ENCODE measurements around the gene FAM168A. TPM values are rescaled to one million over a fixed set of nuclear protein-coding genes. Genes with fewer than 3 reads are reported as not detected.

The FAM168A gene
- total RNA-seq, 1 experiment from 2014 or later = 30.4 TPM

GRCh38 chr11:73645121-73645969, 47.4 kb upstream of the FAM168A start:
- no TSS peak for BruUV-seq (replicated peaks)
- Mint-ChIP-seq H3K27ac (ENCODE audit: unreplicated experiment) (no peak overlapping the region), H3K27me3 (ENCODE audit: unreplicated experiment) (peaks cover 12% of the 10 kb centered on the region), H3K4me1 (ENCODE audit: low read depth, unreplicated experiment) (peaks cover 35% of the 10 kb centered on the region), H3K9me3 (ENCODE audit: low read depth, unreplicated experiment) (no peaks in the 10 kb centered on the region), H3K36me3 (ENCODE audit: insufficient read depth, unreplicated experiment) (peaks cover 9% of the 10 kb centered on the region), H3K4me3 (ENCODE audit: low read depth, unreplicated experiment) (no peak overlapping the region)
- intact Hi-C loops (cut with micrococcal nuclease; ENCODE audit: unreplicated experiment) = no loop called here
- DNase-seq = no peak
- TF ChIP-seq CTCF (IDR thresholded peaks at IDR 0.05; ENCODE audit: unreplicated experiment) = no peak
- CTCF ChIA-PET = interaction anchor here (0.6 kb wide), 1 partner anchor 119 kb away, joined by 3 read pairs; no protein-coding TSS in a partner anchor

- no peaks in the 10 kb centered on the region for H3K9me3 Mint-ChIP-seq (ENCODE audit: low read depth, unreplicated experiment)
- H3K4me1 Mint-ChIP-seq (ENCODE audit: low read depth, unreplicated experiment) = peaks cover 3% of the 10 kb centered on the region
- BruUV-seq (replicated peaks) = no TSS peak
- H3K27ac Mint-ChIP-seq (ENCODE audit: unreplicated experiment) = no peak overlapping the region
- intact Hi-C loops (cut with micrococcal nuclease; ENCODE audit: unreplicated experiment) = no loop called here
- no peak overlapping the region for H3K4me3 Mint-ChIP-seq (ENCODE audit: low read depth, unreplicated experiment)
- DNase-seq = no peak
- H3K36me3 Mint-ChIP-seq (ENCODE audit: insufficient read depth, unreplicated experiment) = no peaks in the 10 kb centered on the region
- peaks cover 12% of the 10 kb centered on the region for H3K27me3 Mint-ChIP-seq (ENCODE audit: unreplicated experiment)
- CTCF ChIA-PET = interaction anchor here (1.1 kb wide), 1 partner anchor 16 kb away, joined by 4 read pairs; no protein-coding TSS in a partner anchor
- no peak for TF ChIP-seq CTCF (IDR thresholded peaks at IDR 0.05; ENCODE audit: unreplicated experiment)
Observed at GRCh38 chr11:73641668-73642067, 43.8 kb upstream of the FAM168A start.

DNA sequence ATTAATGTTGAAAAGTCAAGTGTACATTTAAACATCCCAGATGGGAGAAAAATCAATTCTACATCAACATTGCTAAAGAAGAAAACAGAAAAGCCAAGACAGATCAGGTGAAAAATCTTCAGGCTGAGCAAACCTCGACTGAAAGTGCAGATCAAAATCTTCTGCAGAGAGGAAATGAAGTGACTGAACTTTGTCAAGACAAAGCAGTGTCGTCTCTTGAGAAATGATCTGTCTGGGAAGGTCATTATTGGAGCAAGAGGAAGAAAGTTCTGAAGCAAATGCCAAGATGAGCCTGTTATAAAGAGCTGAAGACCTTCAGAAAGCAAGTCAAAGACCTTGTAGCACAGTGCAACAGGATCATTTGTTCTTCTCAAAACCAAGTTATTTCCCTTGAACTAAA, 42.7 kb upstream of the FAM168A start:
- H3K27me3 Mint-ChIP-seq (ENCODE audit: unreplicated experiment) = peaks cover 3% of the 10 kb centered on the region
- no peak overlapping the region for H3K27ac Mint-ChIP-seq (ENCODE audit: unreplicated experiment)
- no peaks in the 10 kb centered on the region for H3K36me3 Mint-ChIP-seq (ENCODE audit: insufficient read depth, unreplicated experiment)
- intact Hi-C loops (cut with micrococcal nuclease; ENCODE audit: unreplicated experiment) = no loop called here
- H3K4me3 Mint-ChIP-seq (ENCODE audit: low read depth, unreplicated experiment) = no peak overlapping the region
- TF ChIP-seq CTCF (IDR thresholded peaks at IDR 0.05; ENCODE audit: unreplicated experiment) = no peak
- CTCF ChIA-PET = no interaction called here
- H3K4me1 Mint-ChIP-seq (ENCODE audit: low read depth, unreplicated experiment) = no peaks in the 10 kb centered on the region
- no peak for DNase-seq
- BruUV-seq (replicated peaks) = no TSS peak
- no peaks in the 10 kb centered on the region for H3K9me3 Mint-ChIP-seq (ENCODE audit: low read depth, unreplicated experiment)

GRCh38 chr11:73637012-73637411, 39.1 kb upstream of the FAM168A start:
- CTCF ChIA-PET = no interaction called here
- no peaks in the 10 kb centered on the region for H3K9me3 Mint-ChIP-seq (ENCODE audit: low read depth, unreplicated experiment)
- BruUV-seq (replicated peaks) = no TSS peak

More at GRCh38 chr11:73637012-73637411, 39.1 kb upstream of the FAM168A start:
- Mint-ChIP-seq H3K4me3 (ENCODE audit: low read depth, unreplicated experiment) (no peak overlapping the region), H3K27ac (ENCODE audit: unreplicated experiment) (no peak overlapping the region), H3K4me1 (ENCODE audit: low read depth, unreplicated experiment) (no peaks in the 10 kb centered on the region), H3K36me3 (ENCODE audit: insufficient read depth, unreplicated experiment) (no peaks in the 10 kb centered on the region), H3K27me3 (ENCODE audit: unreplicated experiment) (no peaks in the 10 kb centered on the region)
- TF ChIP-seq CTCF (IDR thresholded peaks at IDR 0.05; ENCODE audit: unreplicated experiment) = no peak
- intact Hi-C loops (cut with micrococcal nuclease; ENCODE audit: unreplicated experiment) = no loop called here
- no peak for DNase-seq

All from Calu3 (cell line).